Measurements from ENCODE around the gene MYO1G.

DNA sequence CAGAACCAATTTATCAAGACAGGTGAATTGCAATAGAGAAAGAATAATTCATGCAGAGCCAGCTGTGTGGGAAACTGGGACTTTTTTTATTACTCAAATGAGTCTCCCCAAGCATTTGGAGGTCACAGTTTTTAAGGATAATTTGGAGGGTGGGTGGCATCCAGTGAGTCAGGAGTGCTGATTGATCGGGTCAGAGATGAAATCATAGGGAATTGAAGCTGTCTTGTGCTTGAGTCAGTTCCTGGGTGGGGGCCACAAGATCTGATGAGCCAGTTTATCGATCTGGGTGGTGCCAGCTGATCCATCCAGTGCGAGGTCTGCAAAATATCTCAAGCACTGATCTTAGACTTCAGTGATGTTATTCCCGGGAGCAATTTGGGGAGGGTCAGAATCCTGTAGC is 9.9 kb upstream of the MYO1G start:
- no peak for TF ChIP-seq BMI1 (IDR thresholded peaks at IDR 0.05; ENCODE audit: low read length)
- TF ChIP-seq DMBX1 (CRISPR knock-in tag; IDR thresholded peaks at IDR 0.05; ENCODE audit: borderline replicate concordance): no peak
- no peak for TF ChIP-seq HDAC2 (IDR thresholded peaks at IDR 0.05)
- no peak for TF ChIP-seq MYC (IDR thresholded peaks at IDR 0.05; ENCODE audit: low read depth, low read length)
- TF ChIP-seq MYC (CRISPR knock-in tag; IDR thresholded peaks at IDR 0.05; ENCODE audit: borderline replicate concordance, low read depth): no peak
- TF ChIP-seq STAG1 (CRISPR knock-in tag; IDR thresholded peaks at IDR 0.05; ENCODE audit: borderline replicate concordance): no peak
- no peak for TF ChIP-seq YY1 (IDR thresholded peaks at IDR 0.05; ENCODE audit: borderline replicate concordance in 1 of 3, control insufficient read depth in 1 of 3, extremely low read depth in 1 of 3, insufficient read depth in 3 of 3, insufficient read length in 1 of 3, insufficient replicate concordance in 2 of 3, low read depth in 1 of 3, low read length in 2 of 3)
- TF ChIP-seq, protein P1, sequence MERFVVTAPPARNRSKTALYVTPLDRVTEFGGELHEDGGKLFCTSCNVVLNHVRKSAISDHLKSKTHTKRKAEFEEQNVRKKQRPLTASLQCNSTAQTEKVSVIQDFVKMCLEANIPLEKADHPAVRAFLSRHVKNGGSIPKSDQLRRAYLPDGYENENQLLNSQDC (CRISPR knock-in tag; IDR thresholded peaks at IDR 0.05): no peak
- TF ChIP-seq ZNF239 (CRISPR knock-in tag; IDR thresholded peaks at IDR 0.05): no peak
- no peak for TF ChIP-seq ZNF507 (tag; conservative IDR thresholded peaks at IDR 0.05)
- TF ChIP-seq, protein P2, sequence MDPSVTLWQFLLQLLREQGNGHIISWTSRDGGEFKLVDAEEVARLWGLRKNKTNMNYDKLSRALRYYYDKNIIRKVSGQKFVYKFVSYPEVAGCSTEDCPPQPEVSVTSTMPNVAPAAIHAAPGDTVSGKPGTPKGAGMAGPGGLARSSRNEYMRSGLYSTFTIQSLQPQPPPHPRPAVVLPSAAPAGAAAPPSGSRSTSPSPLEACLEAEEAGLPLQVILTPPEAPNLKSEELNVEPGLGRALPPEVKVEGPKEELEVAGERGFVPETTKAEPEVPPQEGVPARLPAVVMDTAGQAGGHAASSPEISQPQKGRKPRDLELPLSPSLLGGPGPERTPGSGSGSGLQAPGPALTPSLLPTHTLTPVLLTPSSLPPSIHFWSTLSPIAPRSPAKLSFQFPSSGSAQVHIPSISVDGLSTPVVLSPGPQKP (CRISPR knock-in tag; IDR thresholded peaks at IDR 0.05): no peak
- no peak for TF ChIP-seq KDM4B (IDR thresholded peaks at IDR 0.05; ENCODE audit: borderline replicate concordance in 2 of 2, low read depth in 1 of 2)
- TF ChIP-seq, protein P3, sequence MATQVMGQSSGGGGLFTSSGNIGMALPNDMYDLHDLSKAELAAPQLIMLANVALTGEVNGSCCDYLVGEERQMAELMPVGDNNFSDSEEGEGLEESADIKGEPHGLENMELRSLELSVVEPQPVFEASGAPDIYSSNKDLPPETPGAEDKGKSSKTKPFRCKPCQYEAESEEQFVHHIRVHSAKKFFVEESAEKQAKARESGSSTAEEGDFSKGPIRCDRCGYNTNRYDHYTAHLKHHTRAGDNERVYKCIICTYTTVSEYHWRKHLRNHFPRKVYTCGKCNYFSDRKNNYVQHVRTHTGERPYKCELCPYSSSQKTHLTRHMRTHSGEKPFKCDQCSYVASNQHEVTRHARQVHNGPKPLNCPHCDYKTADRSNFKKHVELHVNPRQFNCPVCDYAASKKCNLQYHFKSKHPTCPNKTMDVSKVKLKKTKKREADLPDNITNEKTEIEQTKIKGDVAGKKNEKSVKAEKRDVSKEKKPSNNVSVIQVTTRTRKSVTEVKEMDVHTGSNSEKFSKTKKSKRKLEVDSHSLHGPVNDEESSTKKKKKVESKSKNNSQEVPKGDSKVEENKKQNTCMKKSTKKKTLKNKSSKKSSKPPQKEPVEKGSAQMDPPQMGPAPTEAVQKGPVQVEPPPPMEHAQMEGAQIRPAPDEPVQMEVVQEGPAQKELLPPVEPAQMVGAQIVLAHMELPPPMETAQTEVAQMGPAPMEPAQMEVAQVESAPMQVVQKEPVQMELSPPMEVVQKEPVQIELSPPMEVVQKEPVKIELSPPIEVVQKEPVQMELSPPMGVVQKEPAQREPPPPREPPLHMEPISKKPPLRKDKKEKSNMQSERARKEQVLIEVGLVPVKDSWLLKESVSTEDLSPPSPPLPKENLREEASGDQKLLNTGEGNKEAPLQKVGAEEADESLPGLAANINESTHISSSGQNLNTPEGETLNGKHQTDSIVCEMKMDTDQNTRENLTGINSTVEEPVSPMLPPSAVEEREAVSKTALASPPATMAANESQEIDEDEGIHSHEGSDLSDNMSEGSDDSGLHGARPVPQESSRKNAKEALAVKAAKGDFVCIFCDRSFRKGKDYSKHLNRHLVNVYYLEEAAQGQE (IDR thresholded peaks at IDR 0.05; ENCODE audit: borderline replicate concordance): no peak
- TF ChIP-seq, protein P3 (CRISPR knock-in tag; IDR thresholded peaks at IDR 0.05; ENCODE audit: low read depth): no peak
- TF ChIP-seq DNMT1 (IDR thresholded peaks at IDR 0.05): no peak
- no peak for TF ChIP-seq BHLHE40 (IDR thresholded peaks at IDR 0.05; ENCODE audit: low read length)
